ENCODE measurements around the gene ERBB4.

Gene ERBB4

GRCh38 chr2:211877061-211877460 lies 661.5 kb downstream of the ERBB4 start:
- no peak for ATAC-seq
- no peak for TF ChIP-seq GLIS3 (CRISPR knock-in tag; IDR thresholded peaks at IDR 0.05)
- TF ChIP-seq RARB (CRISPR knock-in tag; IDR thresholded peaks at IDR 0.05), result no peak

GRCh38 chr2:211875488-211875887 lies 663.1 kb downstream of the ERBB4 start:
- no peak for ATAC-seq

GRCh38 chr2:211868996-211869533 lies 669.5 kb downstream of the ERBB4 start:
- peak; percentile 50; the same call in 2 of the 3 replicates for ATAC-seq

More at GRCh38 chr2:211875488-211875887, 663.1 kb downstream of the ERBB4 start:
- TF ChIP-seq TOX (CRISPR knock-in tag; IDR thresholded peaks at IDR 0.05; ENCODE audit: borderline replicate concordance), result no peak
- TF ChIP-seq TSHZ2 (CRISPR knock-in tag; IDR thresholded peaks at IDR 0.05), result no peak
- no peak for TF ChIP-seq ZNF70 (CRISPR knock-in tag; IDR thresholded peaks at IDR 0.05)

GRCh38 chr2:211867845-211868451 lies 670.7 kb downstream of the ERBB4 start:
- TF ChIP-seq ISL1 (CRISPR knock-in tag; IDR thresholded peaks at IDR 0.05), result peak; percentile 29; the same call in 1 of the 2 replicates
- TF ChIP-seq TCF4 (CRISPR knock-in tag; IDR thresholded peaks at IDR 0.05; ENCODE audit: borderline replicate concordance), result peak; percentile 51
- no peak for TF ChIP-seq ZNF70 (CRISPR knock-in tag; IDR thresholded peaks at IDR 0.05)
- peak; percentile 75 for TF ChIP-seq ZNF8 (CRISPR knock-in tag; IDR thresholded peaks at IDR 0.05)
- ATAC-seq, result peak; percentile 97

More at GRCh38 chr2:211868996-211869533, 669.5 kb downstream of the ERBB4 start:
- TF ChIP-seq ISL1 (CRISPR knock-in tag; IDR thresholded peaks at IDR 0.05), result peak; percentile 83
- peak; percentile 28; the same call in 1 of the 2 replicates for TF ChIP-seq POU6F1 (CRISPR knock-in tag; IDR thresholded peaks at IDR 0.05; ENCODE audit: borderline replicate concordance, low read depth)
- TF ChIP-seq GLIS3 (CRISPR knock-in tag; IDR thresholded peaks at IDR 0.05), result 0 out of 2 replicates have a peak, but pooled peaks have one; percentile 53
- peak; percentile 67; the same call in 1 of the 2 replicates for TF ChIP-seq TCF4 (CRISPR knock-in tag; IDR thresholded peaks at IDR 0.05; ENCODE audit: borderline replicate concordance)
- TF ChIP-seq ZNF8 (CRISPR knock-in tag; IDR thresholded peaks at IDR 0.05), result 0 out of 2 replicates have a peak, but pooled peaks have one; percentile 27
- TF ChIP-seq ZNF565 (CRISPR knock-in tag; conservative IDR thresholded peaks at IDR 0.05; ENCODE audit: low read depth), result no peak
- TF ChIP-seq ZC3H10 (CRISPR knock-in tag; IDR thresholded peaks at IDR 0.05), result no peak
- TF ChIP-seq CREB5 (CRISPR knock-in tag; IDR thresholded peaks at IDR 0.05; ENCODE audit: low read depth), result peak; percentile 51; the same call in 1 of the 2 replicates
- peak; percentile 67 for TF ChIP-seq TSHZ2 (CRISPR knock-in tag; IDR thresholded peaks at IDR 0.05)

- ATAC-seq, result no peak
- TF ChIP-seq ISL1 (CRISPR knock-in tag; IDR thresholded peaks at IDR 0.05), result no peak
- TF ChIP-seq CREB5 (CRISPR knock-in tag; IDR thresholded peaks at IDR 0.05; ENCODE audit: low read depth), result no peak
- TF ChIP-seq ZNF565 (CRISPR knock-in tag; conservative IDR thresholded peaks at IDR 0.05; ENCODE audit: low read depth), result no peak
- TF ChIP-seq TOX (CRISPR knock-in tag; IDR thresholded peaks at IDR 0.05; ENCODE audit: borderline replicate concordance), result no peak
- TF ChIP-seq PATZ1 (CRISPR knock-in tag; IDR thresholded peaks at IDR 0.05; ENCODE audit: borderline replicate concordance), result no peak
Measured at GRCh38 chr2:211864328-211864727, 674.3 kb downstream of the ERBB4 start.

Data from SK-N-SH treated with all-trans-retinoic acid at 6 μM for 48 hours (cell line).